Neuronal stem cell (in vitro differentiated cells): Measurements from ENCODE around the gene LYZL4.
A peak's percentile ranks its signal among the peaks of the same experiment; 100 is the strongest.

Source experiments
- DNase-seq: peaks from one replicate; pipeline ENCODE4 v3.0.0-alpha.2; 2013; ENCODE audit warnings: low spot score
- H2AFZ ChIP-seq: one replicate; pipeline ENCODE4 v1.6.1; 2013; ENCODE audit warnings: mild to moderate bottlenecking, low read length, inconsistent platforms
- H2AK5ac ChIP-seq: 2 replicates; pipeline ENCODE4 v1.6.1; 2013; ENCODE audit warnings: low read depth, mild to moderate bottlenecking, inconsistent platforms, low read length, moderate library complexity, mixed read lengths
- H2BK120ac ChIP-seq: 2 replicates; pipeline ENCODE4 v1.6.1; 2013; ENCODE audit warnings: low read depth, mild to moderate bottlenecking, inconsistent platforms, low read length, moderate library complexity, mixed read lengths
- H2BK12ac ChIP-seq: one replicate; pipeline ENCODE4 v1.6.1; 2013; ENCODE audit warnings: low read length, inconsistent platforms
- H2BK15ac ChIP-seq: 2 replicates; pipeline ENCODE4 v1.6.1; 2013; ENCODE audit warnings: mild to moderate bottlenecking, low read length, inconsistent platforms, mixed read lengths
- H2BK5ac ChIP-seq: one replicate; pipeline ENCODE4 v1.6.1; 2013; ENCODE audit warnings: inconsistent platforms, mild to moderate bottlenecking, low read length, moderate library complexity
- H3K14ac ChIP-seq: one replicate; pipeline ENCODE4 v1.6.1; 2013; ENCODE audit warnings: low read length, inconsistent platforms
- H3K18ac ChIP-seq: 2 replicates; pipeline ENCODE4 v1.6.1; 2013; ENCODE audit warnings: low read length, inconsistent platforms
- H3K23ac ChIP-seq: 2 replicates; pipeline ENCODE4 v1.6.1; 2013; ENCODE audit warnings: low read depth, mild to moderate bottlenecking, mixed read lengths, low read length, inconsistent platforms; ENCODE audit not compliant: poor library complexity
- H3K27ac ChIP-seq: replicated peaks from 3 replicates; pipeline ENCODE4 v1.5.1; 2013; ENCODE audit warnings: low read length, inconsistent platforms
- H3K27me3 ChIP-seq, 3 experiments: 2 replicates each; pipeline ENCODE4 v1.6.1; 2013; ENCODE audit warnings: low read length in 3 of 3, mild to moderate bottlenecking in 2 of 3, inconsistent platforms in 1 of 3, low read depth in 1 of 3, mixed read lengths in 1 of 3, moderate library complexity in 1 of 3; ENCODE audit not compliant: control insufficient read depth in 3 of 3, insufficient read depth in 3 of 3
- H3K36me3 ChIP-seq, 2 donors: replicated peaks in 1 of 2; 2 replicates each; pipeline ENCODE4 v1.6.1; 2013; ENCODE audit warnings: low read length in 2 of 2; ENCODE audit not compliant: control insufficient read depth in 2 of 2, insufficient read depth in 2 of 2
- H3K4ac ChIP-seq: 2 replicates; pipeline ENCODE4 v1.6.1; 2013; ENCODE audit warnings: inconsistent platforms, mild to moderate bottlenecking, low read length, moderate library complexity
- H3K4me1 ChIP-seq, 2 donors: 1 replicate in 1 of 2; 2 replicates in 1 of 2; pipeline ENCODE4 v1.6.1; 2013; ENCODE audit warnings: low read length in 2 of 2, low read depth in 1 of 2; ENCODE audit not compliant: control insufficient read depth in 2 of 2, insufficient read depth in 1 of 2
- H3K4me2 ChIP-seq: one replicate; pipeline ENCODE4 v1.6.1; 2013; ENCODE audit warnings: mild to moderate bottlenecking, low read length, inconsistent platforms; ENCODE audit not compliant: insufficient read depth, poor library complexity, severe bottlenecking
- H3K4me3 ChIP-seq, 2 donors: 2 replicates each; pipeline ENCODE4 v1.5.1; 2013; ENCODE audit warnings: low read length in 2 of 2, mild to moderate bottlenecking in 2 of 2, inconsistent platforms in 1 of 2, moderate library complexity in 1 of 2
- H3K79me1 ChIP-seq: one replicate; pipeline ENCODE4 v1.6.1; 2013; ENCODE audit warnings: low read depth, mild to moderate bottlenecking, inconsistent platforms, low read length, moderate library complexity
- H3K9ac ChIP-seq: one replicate; pipeline ENCODE4 v1.6.1; 2013; ENCODE audit warnings: mild to moderate bottlenecking, low read depth, low read length, inconsistent platforms; ENCODE audit not compliant: poor library complexity
- H3K9me3 ChIP-seq, 2 donors: replicated peaks in 1 of 2; 2 replicates each; pipeline versions ENCODE3 to v1.6.1; 2013; ENCODE audit warnings: low read length in 2 of 2, mild to moderate bottlenecking in 2 of 2, inconsistent platforms in 1 of 2, low read depth in 1 of 2, mixed read lengths in 1 of 2, moderate library complexity in 1 of 2; ENCODE audit not compliant: control insufficient read depth in 2 of 2, insufficient read depth in 1 of 2
- H4K8ac ChIP-seq: one replicate; pipeline ENCODE4 v1.6.1; 2013; ENCODE audit warnings: low read depth, mild to moderate bottlenecking, inconsistent platforms, low read length, moderate library complexity
- H4K91ac ChIP-seq: one replicate; pipeline ENCODE4 v1.6.1; 2013; ENCODE audit warnings: low read length, low read depth, mild to moderate bottlenecking, inconsistent platforms; ENCODE audit not compliant: poor library complexity
- WGBS, 2 donors: extraction: QIAGEN DNeasy Blood & Tissue Kit; methylation state at CpG; one replicate each; pipeline ENCODE4 v1.1.7; 2013; ENCODE audit warnings: missing lambda C conversion rate in 2 of 2, mixed read lengths in 1 of 2; ENCODE audit not compliant: insufficient read length in 2 of 2, insufficient replicate concordance in 1 of 2; ENCODE audit errors: extremely low coverage in 2 of 2; 5-methylcytosine and 5-hydroxymethylcytosine counted together

LYZL4 gene

GRCh38 chr3:42412526-42413155 is 2.2 kb upstream of the LYZL4 start:
- Histone ChIP-seq H3K4me2 (no peak overlapping the region), H3K9ac (peak overlapping the region; percentile 17), H3K79me1 (no peaks in the 10 kb centered on the region), H3K4ac (no peak overlapping the region), H3K4me3 (no peak overlapping the region), H2BK12ac (no peak overlapping the region), H4K91ac (no peak overlapping the region), H2AFZ (no peak overlapping the region), H3K18ac (no peak overlapping the region), H2BK5ac (no peak overlapping the region), H2AK5ac (no peak overlapping the region), H3K4me1 (no peaks in the 10 kb centered on the region), H3K27ac (no peak overlapping the region), H3K27me3 (peaks cover 0 to 3% (median 0%) of the 10 kb centered on the region in 3 experiments), H3K36me3 (no peaks in the 10 kb centered on the region), H2BK15ac (no peak overlapping the region), H2BK120ac (no peak overlapping the region), H3K9me3 (peaks cover 0 to 2% of the 10 kb centered on the region in 2 donors), H4K8ac (no peak overlapping the region), H3K23ac (no peak overlapping the region), H3K14ac (no peak overlapping the region)
- no peak for DNase-seq
- no CpG with 5 or more reads among the region's 6 CpGs for WGBS, 2 donors

GRCh38 chr3:42411429-42411828 is 1.0 kb upstream of the LYZL4 start:
- H3K4me3 ChIP-seq = no peak overlapping the region
- H3K4me1 ChIP-seq = no peaks in the 10 kb centered on the region
- no peak overlapping the region for H3K4ac ChIP-seq
- no peak for DNase-seq
- H2AFZ ChIP-seq = no peak overlapping the region
- H3K18ac ChIP-seq = no peak overlapping the region
- H3K4me2 ChIP-seq = no peak overlapping the region
- H2BK15ac ChIP-seq = no peak overlapping the region
- H3K9me3 ChIP-seq = peaks cover 0 to 2% of the 10 kb centered on the region in 2 donors
- H3K9ac ChIP-seq = no peak overlapping the region
- no peak overlapping the region for H2AK5ac ChIP-seq
- no peak overlapping the region for H2BK12ac ChIP-seq
- H4K8ac ChIP-seq = no peak overlapping the region
- H3K23ac ChIP-seq = no peak overlapping the region
- no peak overlapping the region for H2BK5ac ChIP-seq
- no peak overlapping the region for H4K91ac ChIP-seq
- H3K79me1 ChIP-seq = no peaks in the 10 kb centered on the region
- H3K36me3 ChIP-seq = no peaks in the 10 kb centered on the region
- no peak overlapping the region for H2BK120ac ChIP-seq
- peaks cover 0 to 3% (median 0%) of the 10 kb centered on the region in 3 experiments for H3K27me3 ChIP-seq
- no peak overlapping the region for H3K14ac ChIP-seq
- WGBS, 2 donors = no CpG with 5 or more reads among the region's 1 CpG
- no peak overlapping the region for H3K27ac ChIP-seq

- Histone ChIP-seq H2BK12ac (no peak overlapping the region), H2AFZ (no peak overlapping the region), H3K4me2 (no peak overlapping the region), H3K27ac (no peak overlapping the region), H3K14ac (no peak overlapping the region), H3K23ac (no peak overlapping the region), H3K9me3 (peaks cover 0 to 2% of the 10 kb centered on the region in 2 donors), H3K4me1 (no peaks in the 10 kb centered on the region), H3K79me1 (no peaks in the 10 kb centered on the region), H4K8ac (no peak overlapping the region), H2BK15ac (no peak overlapping the region), H3K4me3 (no peak overlapping the region), H3K27me3 (peaks cover 0 to 3% (median 0%) of the 10 kb centered on the region in 3 experiments), H3K4ac (no peak overlapping the region), H4K91ac (no peak overlapping the region), H2AK5ac (no peak overlapping the region), H3K9ac (no peak overlapping the region), H2BK5ac (no peak overlapping the region), H3K18ac (no peak overlapping the region), H2BK120ac (no peak overlapping the region), H3K36me3 (no peaks in the 10 kb centered on the region)
- no CpG with 5 or more reads among the region's 2 CpGs for WGBS, 2 donors
- no peak for DNase-seq
Observed at GRCh38 chr3:42408156-42408555, 2.3 kb downstream of the LYZL4 start.

- H3K18ac ChIP-seq = peak overlapping the region; percentile 42
- no peak overlapping the region for H3K9ac ChIP-seq
- peak overlapping the region; percentile 8 for H3K23ac ChIP-seq
- no peak overlapping the region for H2AFZ ChIP-seq
- no peaks in the 10 kb centered on the region for H3K4me1 ChIP-seq
- peak overlapping the region; percentile 9 for H2BK15ac ChIP-seq
- H3K9me3 ChIP-seq = no peaks in the 10 kb centered on the region
- H4K8ac ChIP-seq = no peak overlapping the region
- H3K27ac ChIP-seq = no peak overlapping the region
- H4K91ac ChIP-seq = no peak overlapping the region
- no CpG with 5 or more reads among the region's 14 CpGs for WGBS, 2 donors
- no peak overlapping the region for H3K4me2 ChIP-seq
- no peak overlapping the region for H2BK12ac ChIP-seq
- no peak overlapping the region for H3K14ac ChIP-seq
- DNase-seq = no peak
- H3K27me3 ChIP-seq = peaks cover 0 to 3% (median 0%) of the 10 kb centered on the region in 3 experiments
- H2BK120ac ChIP-seq = no peak overlapping the region
- H3K4ac ChIP-seq = no peak overlapping the region
- no peaks in the 10 kb centered on the region for H3K36me3 ChIP-seq
- H3K79me1 ChIP-seq = no peaks in the 10 kb centered on the region
- peak overlapping the region; percentile 36 for H2AK5ac ChIP-seq
- peak overlapping the region in 1 of 2 donors; percentile 56 for H3K4me3 ChIP-seq
- H2BK5ac ChIP-seq = no peak overlapping the region
Observed at GRCh38 chr3:42406727-42407450, 3.5 kb downstream of the LYZL4 start.
